ENCODE results near the gene CHRM1.

Gene CHRM1

GRCh38 chr11:62919898-62920640 lies 1.1 kb downstream of the CHRM1 start:
- Histone ChIP-seq H3K27me3 (ENCODE audit: insufficient read depth, poor library complexity, severe bottlenecking) (peaks cover 46% of the 10 kb centered on the region), H3K4me3 (replicated peaks; ENCODE audit: insufficient read depth, low read length) (no peak overlapping the region), H3K27ac (replicated peaks) (no peak overlapping the region)
- no peak for TF ChIP-seq POLR2AphosphoS5 (IDR thresholded peaks at IDR 0.05; ENCODE audit: low read depth)
- no peak for TF ChIP-seq CTCF (IDR thresholded peaks at IDR 0.05; ENCODE audit: insufficient read depth, low read length)
- TF ChIP-seq SPI1 (IDR thresholded peaks at IDR 0.05; ENCODE audit: borderline replicate concordance, low read depth): no peak
- no peak for TF ChIP-seq REST (IDR thresholded peaks at IDR 0.05; ENCODE audit: insufficient replicate concordance, low read depth)
- no peak for TF ChIP-seq GABPA (IDR thresholded peaks at IDR 0.05; ENCODE audit: low read depth)
- no peak for DNase-seq (ENCODE audit: low read depth in 1 of 2, low spot score in 1 of 2)

- H3K27me3 ChIP-seq (ENCODE audit: insufficient read depth, poor library complexity, severe bottlenecking): peaks cover 41% of the 10 kb centered on the region
- H3K27ac ChIP-seq (replicated peaks): no peak overlapping the region
- no peak for DNase-seq (ENCODE audit: low read depth in 1 of 2, low spot score in 1 of 2)
- H3K4me3 ChIP-seq (replicated peaks; ENCODE audit: insufficient read depth, low read length): no peak overlapping the region
- no peak for TF ChIP-seq SPI1 (IDR thresholded peaks at IDR 0.05; ENCODE audit: borderline replicate concordance, low read depth)
- no peak for TF ChIP-seq POLR2AphosphoS5 (IDR thresholded peaks at IDR 0.05; ENCODE audit: low read depth)
- no peak for TF ChIP-seq REST (IDR thresholded peaks at IDR 0.05; ENCODE audit: insufficient replicate concordance, low read depth)
- TF ChIP-seq CTCF (IDR thresholded peaks at IDR 0.05; ENCODE audit: insufficient read depth, low read length): no peak
- no peak for TF ChIP-seq GABPA (IDR thresholded peaks at IDR 0.05; ENCODE audit: low read depth)
These were observed 1.7 kb downstream of the CHRM1 start for GRCh38 chr11:62919476-62919875.

GRCh38 chr11:62918531-62918930 lies 2.6 kb downstream of the CHRM1 start:
- Histone ChIP-seq H3K27me3 (ENCODE audit: insufficient read depth, poor library complexity, severe bottlenecking) (peaks cover 33% of the 10 kb centered on the region), H3K27ac (replicated peaks) (no peak overlapping the region), H3K4me3 (replicated peaks; ENCODE audit: insufficient read depth, low read length) (no peak overlapping the region)
- DNase-seq (ENCODE audit: low read depth in 1 of 2, low spot score in 1 of 2): no peak
- TF ChIP-seq CTCF (IDR thresholded peaks at IDR 0.05; ENCODE audit: insufficient read depth, low read length) (no peak), SPI1 (IDR thresholded peaks at IDR 0.05; ENCODE audit: borderline replicate concordance, low read depth) (no peak), REST (IDR thresholded peaks at IDR 0.05; ENCODE audit: insufficient replicate concordance, low read depth) (no peak), GABPA (IDR thresholded peaks at IDR 0.05; ENCODE audit: low read depth) (no peak), POLR2AphosphoS5 (IDR thresholded peaks at IDR 0.05; ENCODE audit: low read depth) (no peak)

All from HL-60 (cell line).